ENCODE measurements around the gene RABEPK. TPM values are rescaled to one million over a fixed set of nuclear protein-coding genes. Genes with fewer than 3 reads are reported as not detected.
"Not testable (repeated sequence)": the region's sequence is repeated elsewhere in the genome, so short reads cannot be mapped to it uniquely, and the experiment has no call there.

RABEPK gene, protein sequence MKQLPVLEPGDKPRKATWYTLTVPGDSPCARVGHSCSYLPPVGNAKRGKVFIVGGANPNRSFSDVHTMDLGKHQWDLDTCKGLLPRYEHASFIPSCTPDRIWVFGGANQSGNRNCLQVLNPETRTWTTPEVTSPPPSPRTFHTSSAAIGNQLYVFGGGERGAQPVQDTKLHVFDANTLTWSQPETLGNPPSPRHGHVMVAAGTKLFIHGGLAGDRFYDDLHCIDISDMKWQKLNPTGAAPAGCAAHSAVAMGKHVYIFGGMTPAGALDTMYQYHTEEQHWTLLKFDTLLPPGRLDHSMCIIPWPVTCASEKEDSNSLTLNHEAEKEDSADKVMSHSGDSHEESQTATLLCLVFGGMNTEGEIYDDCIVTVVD
- total RNA-seq, result 10 to 100 TPM in 1 of 2 donors, 1 to 10 TPM in 1; 9.8 to 13.0 TPM
- total RNA-seq, result 15.8 to 26.1 reads per million in 2 donors

DNA sequence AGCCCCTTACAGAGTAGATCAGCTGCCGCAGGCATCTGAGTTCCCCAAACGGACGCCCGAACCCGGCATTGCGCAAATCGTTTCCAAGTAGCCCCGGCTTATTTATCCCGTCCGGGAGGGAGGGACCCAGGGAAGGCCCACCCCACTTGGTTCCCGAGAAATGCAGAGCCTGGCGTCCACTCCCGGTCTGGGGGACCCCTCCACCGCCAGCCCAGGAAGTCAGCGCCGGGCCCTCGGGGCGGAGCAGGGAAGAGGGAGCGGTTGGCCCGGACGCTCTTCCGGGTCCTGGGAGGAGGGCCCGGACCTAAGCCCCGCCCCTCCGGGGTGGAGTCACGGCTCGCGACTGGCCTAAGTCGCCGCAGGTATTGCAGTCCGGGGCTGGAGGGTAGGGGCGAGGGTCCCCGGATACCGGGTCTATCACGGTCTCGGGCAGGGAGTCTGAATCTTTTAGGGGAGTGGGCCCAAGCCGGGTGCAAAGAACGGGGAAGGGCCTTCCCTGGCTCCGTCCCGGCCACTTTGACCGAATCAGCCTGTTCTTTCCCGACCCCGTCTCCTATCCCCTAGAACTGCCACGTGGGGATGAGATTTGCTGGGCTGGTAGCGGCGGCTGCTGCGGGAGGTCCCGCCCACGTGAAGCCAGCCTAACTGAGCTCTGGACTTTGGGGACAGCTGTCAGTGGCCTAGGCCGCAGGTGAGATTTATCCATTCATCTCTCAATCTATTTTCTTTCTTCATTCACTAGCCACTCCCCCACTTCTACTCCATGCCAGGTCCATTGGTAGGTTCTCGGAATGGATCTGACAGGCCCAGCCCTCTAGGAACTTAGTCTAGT, at the start of gene RABEPK:
Gene RABEPK, plus strand, starts transcription at position 327 of the 832 bp plus-strand sequence. CDS start 2,472 bp downstream, outside the sequence.
- Mint-ChIP-seq H3K4me1 (peaks cover 20% of the 10 kb centered on the region), H3K27ac (peak within 1 kb of the TSS; percentile 94), H3K27me3 (no peaks in the 10 kb centered on the region), H3K4me3 (peak within 1 kb of the TSS; percentile 90), H3K36me3 (ENCODE audit: low read depth) (peaks cover 7% of the 10 kb centered on the region)
- peak; percentile 84 to 91 (median 87) for DNase-seq
- no peaks in the 10 kb centered on the region for H3K9me3 ChIP-seq (ENCODE audit: control insufficient read depth, low read length, poor library complexity, severe bottlenecking)
- ATAC-seq, result peak; percentile 98

DNA sequence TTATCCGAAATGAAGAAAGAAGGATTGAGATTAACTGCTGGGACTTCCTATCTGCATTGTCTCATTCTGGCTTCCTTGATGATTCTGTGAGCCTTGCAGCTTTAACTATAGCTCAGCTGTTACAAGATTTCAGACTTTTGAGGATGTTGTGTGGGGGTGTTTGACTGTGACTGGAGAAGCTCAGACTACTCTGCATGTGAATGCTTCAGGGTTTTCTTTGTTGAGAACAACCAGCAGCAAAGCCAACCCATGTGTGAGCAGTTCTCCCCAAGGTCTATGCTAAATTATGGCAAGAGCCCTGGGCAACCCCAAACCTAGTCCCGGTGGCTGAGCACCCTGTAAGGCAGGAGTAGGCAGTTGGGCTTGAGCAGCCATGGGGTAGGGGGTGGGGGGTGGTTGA, 48.6 kb upstream of the RABEPK start:
- Mint-ChIP-seq H3K36me3 (ENCODE audit: low read depth) (peaks cover 2% of the 10 kb centered on the region), H3K4me1 (peaks cover 4% of the 10 kb centered on the region), H3K27me3 (no peaks in the 10 kb centered on the region), H3K4me3 (no peak overlapping the region), H3K27ac (no peak overlapping the region)
- DNase-seq (no peak), ATAC-seq (no peak)
- no peaks in the 10 kb centered on the region for H3K9me3 ChIP-seq (ENCODE audit: control insufficient read depth, low read length, poor library complexity, severe bottlenecking)

DNA sequence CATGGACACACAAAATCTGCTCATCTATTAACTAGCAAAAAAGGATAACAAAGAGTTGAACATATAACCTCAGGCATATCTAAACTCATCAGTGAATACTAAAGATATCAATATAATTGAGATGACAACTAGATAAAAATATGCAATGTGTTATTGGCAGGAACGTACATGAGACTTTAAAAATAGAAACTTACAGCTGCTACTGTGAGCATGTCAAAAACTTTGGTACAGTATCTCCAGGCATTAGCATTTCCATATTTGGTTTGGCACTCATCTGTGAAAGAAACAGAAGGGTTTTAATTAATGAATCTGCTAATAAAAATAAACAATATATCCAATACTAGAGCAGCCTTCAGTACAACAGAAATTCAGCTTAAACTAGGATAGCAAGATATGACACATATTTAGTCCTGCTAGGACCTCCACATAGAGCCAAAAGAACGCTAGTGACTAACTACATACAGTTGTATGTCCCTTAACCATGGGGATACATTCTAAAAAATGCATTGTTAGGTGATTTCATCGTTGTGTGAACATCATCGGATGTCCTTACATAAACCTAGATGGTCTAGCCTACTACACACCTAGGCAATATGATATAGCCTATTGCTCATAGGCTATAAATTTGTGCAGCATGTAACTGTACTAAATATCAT, 46.5 kb upstream of the RABEPK start:
- DNase-seq (no peak), ATAC-seq (no peak)
- no peaks in the 10 kb centered on the region for H3K27me3 Mint-ChIP-seq
- no peaks in the 10 kb centered on the region for H3K9me3 ChIP-seq (ENCODE audit: control insufficient read depth, low read length, poor library complexity, severe bottlenecking)
- no peak overlapping the region for H3K4me3 Mint-ChIP-seq
- peaks cover 2% of the 10 kb centered on the region for H3K36me3 Mint-ChIP-seq (ENCODE audit: low read depth)
- H3K4me1 Mint-ChIP-seq, result peaks cover 2% of the 10 kb centered on the region
- no peak overlapping the region for H3K27ac Mint-ChIP-seq

DNA sequence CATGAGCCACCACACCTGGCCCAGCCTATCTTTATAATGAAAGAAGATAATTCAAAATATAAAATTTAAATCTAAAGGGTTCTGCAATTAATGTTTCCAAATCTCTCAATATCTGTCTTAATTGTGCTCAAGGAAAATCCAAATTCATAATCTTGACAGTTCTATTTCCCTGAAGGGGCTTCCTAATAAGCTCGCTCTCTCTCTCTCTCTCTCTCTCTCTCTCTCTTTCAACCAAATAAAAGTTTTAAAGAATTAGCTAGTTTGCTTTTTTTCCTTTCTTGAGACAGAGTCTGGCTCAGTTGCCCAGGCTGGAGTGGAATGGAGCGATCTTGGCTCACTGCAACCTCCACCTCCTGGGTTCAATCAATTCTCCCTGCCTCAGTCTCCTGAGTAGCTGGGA, 43.8 kb upstream of the RABEPK start:
- Mint-ChIP-seq H3K4me3 (no peak overlapping the region), H3K36me3 (ENCODE audit: low read depth) (no peaks in the 10 kb centered on the region), H3K4me1 (peaks cover 4% of the 10 kb centered on the region), H3K27ac (peak overlapping the region; percentile 54), H3K27me3 (no peaks in the 10 kb centered on the region)
- DNase-seq, result no peak
- H3K9me3 ChIP-seq (ENCODE audit: control insufficient read depth, low read length, poor library complexity, severe bottlenecking), result no peaks in the 10 kb centered on the region
- ATAC-seq, result no peak

DNA sequence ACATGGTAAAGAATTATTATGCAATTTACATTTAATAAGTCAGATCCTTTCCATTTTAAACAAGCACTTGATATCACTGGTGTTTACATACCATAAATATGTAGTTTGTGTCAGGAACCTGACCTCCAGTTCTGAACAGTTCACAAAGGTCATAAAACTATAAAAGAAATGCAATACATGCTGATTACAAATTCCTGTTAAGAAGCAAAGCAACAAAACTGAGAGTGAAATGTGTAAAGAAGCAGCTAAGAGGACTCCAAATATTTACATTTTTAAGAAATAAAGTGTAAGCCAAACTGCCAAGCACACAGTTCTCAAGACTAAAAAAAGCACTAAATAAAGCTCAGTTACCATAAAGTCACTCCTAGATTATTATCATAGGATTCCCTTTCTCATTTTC, 39.6 kb upstream of the RABEPK start:
- no peaks in the 10 kb centered on the region for H3K9me3 ChIP-seq (ENCODE audit: control insufficient read depth, low read length, poor library complexity, severe bottlenecking)
- Mint-ChIP-seq H3K36me3 (ENCODE audit: low read depth) (no peaks in the 10 kb centered on the region), H3K27me3 (no peaks in the 10 kb centered on the region), H3K27ac (peak overlapping the region; percentile 34), H3K4me1 (peaks cover 6% of the 10 kb centered on the region), H3K4me3 (no peak overlapping the region)
- DNase-seq (no peak), ATAC-seq (no peak)

DNA sequence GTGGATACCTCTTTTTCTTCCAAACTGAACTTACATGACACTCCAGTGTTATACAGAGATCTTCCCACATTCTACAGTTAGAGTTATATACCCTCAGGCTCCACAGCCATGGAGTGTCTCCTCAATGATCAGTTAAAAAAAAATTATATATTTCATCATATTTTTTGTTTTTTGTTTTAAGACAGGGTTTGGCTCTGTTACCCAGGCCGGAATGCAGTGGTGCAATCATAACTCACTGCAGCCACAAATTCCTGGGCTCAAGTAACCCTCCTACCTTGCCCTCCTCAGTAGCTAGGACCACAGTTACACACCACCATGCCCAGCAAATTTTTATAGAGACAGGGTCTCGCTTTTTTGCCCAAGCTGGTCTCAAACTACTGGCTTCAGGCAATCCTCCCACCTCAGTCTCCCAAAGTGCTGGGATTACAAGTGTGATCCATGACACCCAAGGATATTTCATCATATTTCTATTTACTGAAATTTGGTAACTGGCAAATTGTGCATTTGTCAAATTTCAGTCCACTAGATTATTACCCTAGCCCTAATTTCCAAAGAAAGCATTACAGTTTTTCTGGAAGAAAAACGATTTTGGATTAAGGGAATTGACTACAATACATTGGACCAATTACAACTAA, 38.9 kb upstream of the RABEPK start:
- H3K27me3 Mint-ChIP-seq, result no peaks in the 10 kb centered on the region
- no peaks in the 10 kb centered on the region for H3K36me3 Mint-ChIP-seq (ENCODE audit: low read depth)
- no peak overlapping the region for H3K4me3 Mint-ChIP-seq
- no peaks in the 10 kb centered on the region for H3K9me3 ChIP-seq (ENCODE audit: control insufficient read depth, low read length, poor library complexity, severe bottlenecking)
- ATAC-seq, result no peak
- no peak for DNase-seq
- H3K27ac Mint-ChIP-seq, result peak overlapping the region; percentile 34
- H3K4me1 Mint-ChIP-seq, result peaks cover 6% of the 10 kb centered on the region

DNA sequence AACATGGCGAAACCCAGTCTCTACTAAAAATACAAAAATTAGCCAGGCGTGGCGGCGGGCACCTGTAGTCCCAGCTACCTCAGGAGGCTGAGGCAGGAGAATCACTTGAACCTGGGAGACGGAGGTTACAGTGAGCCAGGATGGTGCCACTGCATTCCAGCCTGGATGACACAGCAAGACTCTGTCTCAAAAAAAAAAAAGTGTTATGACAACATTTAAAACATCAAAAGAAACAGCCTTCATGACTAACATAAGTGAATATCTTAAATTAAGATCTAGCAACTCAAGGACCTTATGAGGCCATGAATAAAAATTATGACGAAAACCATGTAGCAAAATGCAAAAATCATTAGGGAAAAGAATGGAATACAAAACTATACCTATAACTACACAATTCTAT, 37.5 kb upstream of the RABEPK start:
- H3K4me3 Mint-ChIP-seq, result peak overlapping the region; percentile 47
- ATAC-seq; H3K36me3 Mint-ChIP-seq (ENCODE audit: low read depth); H3K4me1 Mint-ChIP-seq; DNase-seq; H3K9me3 ChIP-seq (ENCODE audit: control insufficient read depth, low read length, poor library complexity, severe bottlenecking); H3K27me3 Mint-ChIP-seq; H3K27ac Mint-ChIP-seq: not testable (repeated sequence)

DNA sequence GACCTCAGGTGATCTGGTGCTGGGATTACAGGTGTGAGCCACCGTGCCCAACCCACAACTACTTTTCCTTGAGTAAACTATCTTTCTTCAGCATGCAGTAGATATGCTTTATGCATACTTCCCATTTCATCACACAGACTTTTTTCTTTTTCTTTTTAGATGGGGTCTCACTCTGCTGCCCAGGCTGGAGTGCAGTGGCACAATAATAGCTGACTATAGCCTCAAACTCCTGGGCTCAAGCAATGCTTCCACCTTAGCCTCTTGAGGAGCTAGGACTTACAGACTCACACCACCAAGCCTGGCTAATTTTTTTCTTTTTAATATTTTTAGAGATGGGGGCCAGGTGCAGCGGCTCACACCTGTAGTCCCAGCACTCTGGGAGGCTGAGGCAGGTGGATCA, 33.6 kb upstream of the RABEPK start:
- peaks cover 3% of the 10 kb centered on the region for H3K36me3 Mint-ChIP-seq (ENCODE audit: low read depth)
- H3K27ac Mint-ChIP-seq, result peak overlapping the region; percentile 11

DNA sequence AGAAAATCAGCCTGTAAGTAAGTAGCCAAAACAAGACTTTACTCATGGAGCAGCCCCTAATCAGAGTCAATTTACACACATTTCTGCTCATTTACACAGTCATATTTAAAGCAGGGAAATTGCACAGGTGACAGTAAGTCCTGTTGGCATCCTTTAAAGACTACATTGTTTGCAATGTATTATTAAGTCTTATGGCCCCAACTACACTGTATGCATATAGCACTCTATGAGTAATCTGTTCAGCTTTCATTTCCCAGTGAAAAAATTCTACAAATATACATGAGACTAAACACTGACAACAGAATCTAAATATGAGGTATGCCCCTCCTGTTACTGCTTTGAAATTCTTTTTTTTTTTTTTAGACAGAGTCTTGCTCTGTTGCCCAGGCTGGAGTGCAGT, 30.4 kb upstream of the RABEPK start:
- Mint-ChIP-seq H3K4me3 (no peak overlapping the region), H3K27me3 (no peaks in the 10 kb centered on the region), H3K36me3 (ENCODE audit: low read depth) (peaks cover 3% of the 10 kb centered on the region), H3K27ac (peak overlapping the region; percentile 41), H3K4me1 (peaks cover 19% of the 10 kb centered on the region)
- DNase-seq (no peak), ATAC-seq (no peak)
- no peaks in the 10 kb centered on the region for H3K9me3 ChIP-seq (ENCODE audit: control insufficient read depth, low read length, poor library complexity, severe bottlenecking)

More for the DNA sequence above, 33.6 kb upstream of the RABEPK start:
- Mint-ChIP-seq H3K4me3 (no peak overlapping the region), H3K4me1 (peaks cover 9% of the 10 kb centered on the region), H3K27me3 (no peaks in the 10 kb centered on the region)
- DNase-seq, result no peak
- no peak for ATAC-seq
- no peaks in the 10 kb centered on the region for H3K9me3 ChIP-seq (ENCODE audit: control insufficient read depth, low read length, poor library complexity, severe bottlenecking)

DNA sequence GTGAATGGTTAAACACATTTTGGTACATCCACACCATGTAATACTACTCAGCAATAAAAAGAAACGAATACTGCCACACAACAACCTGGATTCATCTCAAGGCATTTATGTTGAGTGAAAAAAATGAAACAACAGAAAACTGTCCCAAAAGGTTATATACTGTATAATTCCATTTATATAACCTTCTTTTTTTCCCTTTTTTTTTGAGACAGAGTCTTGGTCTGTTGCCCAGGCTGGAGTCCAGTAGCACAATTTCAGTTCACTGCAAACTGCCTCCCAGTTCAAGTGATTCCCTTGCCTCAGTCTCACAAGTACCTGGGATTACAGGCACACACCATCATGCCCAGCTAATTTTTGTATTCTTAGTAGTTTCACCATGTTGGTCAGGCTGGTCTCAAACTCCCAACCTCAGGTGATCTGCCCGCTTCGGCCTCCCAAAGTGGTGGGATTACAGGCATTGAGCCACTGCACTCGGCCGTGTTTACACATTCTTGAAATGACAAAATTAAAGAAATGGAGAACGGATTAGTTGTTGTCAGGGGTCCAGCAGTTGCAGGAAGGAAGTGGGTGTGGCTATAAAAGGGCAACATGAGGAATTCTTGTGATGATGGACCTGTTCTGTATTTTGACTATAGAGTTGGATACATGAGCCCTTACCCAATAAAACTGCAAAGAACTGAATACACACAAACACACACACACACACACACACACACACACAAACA, 28.1 kb upstream of the RABEPK start:
- peak overlapping the region; percentile 2 for H3K4me3 Mint-ChIP-seq
- ATAC-seq (no peak), DNase-seq (no peak)
- H3K4me1 Mint-ChIP-seq, result peaks cover 31% of the 10 kb centered on the region
- H3K27ac Mint-ChIP-seq, result peak overlapping the region; percentile 11
- H3K9me3 ChIP-seq (ENCODE audit: control insufficient read depth, low read length, poor library complexity, severe bottlenecking), result no peaks in the 10 kb centered on the region
- H3K27me3 Mint-ChIP-seq, result no peaks in the 10 kb centered on the region
- H3K36me3 Mint-ChIP-seq (ENCODE audit: low read depth), result peaks cover 3% of the 10 kb centered on the region

DNA sequence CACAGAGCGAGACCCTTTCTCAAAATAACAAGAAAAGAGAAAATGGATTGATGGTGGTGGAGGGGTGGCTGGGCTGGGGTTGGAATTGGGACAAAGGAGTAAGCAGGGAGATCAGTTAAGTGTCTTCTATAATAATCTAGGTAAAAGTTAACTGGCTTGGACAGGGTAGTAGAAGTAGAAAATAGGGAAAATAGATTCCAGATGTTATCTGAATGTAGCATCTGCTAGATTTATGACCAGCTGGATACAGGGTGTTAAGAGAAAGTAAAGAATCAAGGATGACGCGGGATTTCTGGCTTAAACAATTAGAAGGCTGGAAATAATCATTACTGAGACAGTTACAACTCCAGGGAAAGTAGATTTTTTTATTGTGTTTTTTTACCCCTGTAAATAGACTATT, 23.7 kb upstream of the RABEPK start:
- H3K9me3 ChIP-seq (ENCODE audit: control insufficient read depth, low read length, poor library complexity, severe bottlenecking), result no peaks in the 10 kb centered on the region
- ATAC-seq (no peak), DNase-seq (no peak)
- H3K27me3 Mint-ChIP-seq, result no peaks in the 10 kb centered on the region
- peak overlapping the region; percentile 57 for H3K27ac Mint-ChIP-seq
- no peaks in the 10 kb centered on the region for H3K36me3 Mint-ChIP-seq (ENCODE audit: low read depth)
- H3K4me1 Mint-ChIP-seq, result peaks cover 45% of the 10 kb centered on the region
- no peak overlapping the region for H3K4me3 Mint-ChIP-seq

DNA sequence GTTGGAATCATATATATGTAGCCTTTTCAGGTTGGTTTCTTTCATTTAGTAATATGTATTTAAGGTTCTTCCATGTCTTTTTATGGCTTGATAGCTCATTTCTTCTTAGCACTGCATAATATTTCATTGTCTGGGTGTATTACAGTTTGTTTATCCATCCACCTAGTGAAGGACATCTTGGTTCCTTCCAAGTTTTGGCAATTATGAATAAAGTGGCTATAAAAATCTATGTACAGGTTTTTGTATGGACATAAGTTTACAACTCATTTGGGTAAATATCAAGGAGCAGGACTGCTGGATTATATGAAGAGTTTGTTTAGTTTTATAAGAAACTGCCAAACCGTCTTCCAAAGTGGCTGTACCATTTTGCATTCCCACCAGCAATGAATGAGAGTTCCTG, 22.5 kb upstream of the RABEPK start:
- H3K27me3 Mint-ChIP-seq, result no peaks in the 10 kb centered on the region
- ATAC-seq, result no peak
- DNase-seq, result no peak
- H3K36me3 Mint-ChIP-seq (ENCODE audit: low read depth), result peaks cover 3% of the 10 kb centered on the region
- H3K9me3 ChIP-seq (ENCODE audit: control insufficient read depth, low read length, poor library complexity, severe bottlenecking), result no peaks in the 10 kb centered on the region
- no peak overlapping the region for H3K4me3 Mint-ChIP-seq
- peaks cover 41% of the 10 kb centered on the region for H3K4me1 Mint-ChIP-seq
- peak overlapping the region; percentile 14 for H3K27ac Mint-ChIP-seq

Measured in T-helper 17 cell (primary cell).